Left ventricle myocardium inferior (tissue), 1 donor: ENCODE results near the gene SURF1. TPM values are rescaled to one million over a fixed set of nuclear protein-coding genes. Genes with fewer than 3 reads are reported as not detected.
"Not testable (repeated sequence)": the region's sequence is repeated elsewhere in the genome, so short reads cannot be mapped to it uniquely, and the experiment has no call there.

Experiments
- DNase-seq: peaks from one replicate; pipeline ENCODE4 v3.0.0-alpha.2; 2020
- H3K27ac ChIP-seq: fragments of 200-600 bp; replicated peaks from 2 replicates; pipeline ENCODE4 v1.8.0; 2021
- H3K27me3 ChIP-seq: fragments of 200-600 bp; 2 replicates; pipeline ENCODE4 v1.8.0; 2021; ENCODE audit warnings: low read depth
- H3K36me3 ChIP-seq: fragments of 200-600 bp; 2 replicates; pipeline ENCODE4 v1.8.0; 2021
- H3K4me1 ChIP-seq: fragments of 200-600 bp; 2 replicates; pipeline ENCODE4 v1.8.0; 2021
- H3K4me3 ChIP-seq: fragments of 200-600 bp; 2 replicates; pipeline ENCODE4 v1.8.0; 2021; ENCODE audit warnings: mild to moderate bottlenecking, moderate library complexity
- H3K9me3 ChIP-seq: fragments of 200-600 bp; replicated peaks from 2 replicates; pipeline ENCODE4 v1.8.0; 2021
- intact Hi-C: fragments of 100-400 bp; cut with micrococcal nuclease; formaldehyde crosslinking; loops from one replicate; pipeline ENCODE4 v1.11.0; 2022
- total RNA-seq: library from RNA; stranded (reverse); fragmentation: NEBNext Ultra II Directional; extraction: Animal tissue kit (Norgen Biotek cat#: 25700); gene quantifications from one replicate; pipeline ENCODE4 v1.2.1, GENCODE V29; 2021
- TF ChIP-seq, protein P1 (sequence below): fragments of 200-600 bp; IDR thresholded peaks from 2 replicates; pipeline ENCODE4 v1.8.0; 2021; ENCODE audit warnings: antibody characterized with exemption, mild to moderate bottlenecking, borderline replicate concordance
- donor health status: DM: no; HTN: yes; CAD: no; lungs with severe emphysema.

SURF1 gene
- total RNA-seq, 1 donor from 2014 or later: 60.7 TPM

DNA sequence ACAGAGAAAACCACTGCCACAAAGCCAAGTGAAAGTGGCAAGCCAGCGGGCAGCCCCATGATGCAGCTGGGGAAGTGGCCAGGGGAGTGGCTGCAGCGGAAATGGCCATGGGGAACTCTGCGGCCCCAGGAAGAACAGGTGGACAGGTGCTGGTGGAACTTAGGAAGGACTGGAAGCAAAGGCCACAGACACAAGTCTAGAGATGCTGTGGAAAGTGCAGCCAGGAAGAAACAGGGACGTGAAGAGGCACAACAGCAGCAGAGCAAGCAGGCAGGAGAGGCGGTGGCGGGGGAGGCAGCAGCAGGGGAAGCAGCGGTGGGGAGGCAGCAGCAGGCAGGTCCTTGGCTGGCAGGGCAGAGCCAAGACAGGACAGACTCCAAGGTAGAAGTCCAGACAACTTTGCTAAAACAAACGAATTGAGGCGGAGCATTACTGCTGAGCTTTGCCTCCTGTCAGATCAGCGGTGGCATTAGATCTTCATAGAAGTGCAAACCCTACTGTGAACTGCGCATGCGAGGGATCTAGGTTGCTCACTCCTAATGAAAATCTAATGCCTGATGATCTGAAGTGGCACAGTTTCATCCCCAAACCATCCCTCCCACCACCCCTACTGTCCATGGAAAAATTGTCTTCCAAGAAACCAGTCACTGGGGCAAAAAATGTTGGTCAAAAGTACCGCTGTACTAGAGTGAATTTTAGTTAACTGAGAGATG, 32.1 kb downstream of the SURF1 start:
- TF ChIP-seq, protein P1, sequence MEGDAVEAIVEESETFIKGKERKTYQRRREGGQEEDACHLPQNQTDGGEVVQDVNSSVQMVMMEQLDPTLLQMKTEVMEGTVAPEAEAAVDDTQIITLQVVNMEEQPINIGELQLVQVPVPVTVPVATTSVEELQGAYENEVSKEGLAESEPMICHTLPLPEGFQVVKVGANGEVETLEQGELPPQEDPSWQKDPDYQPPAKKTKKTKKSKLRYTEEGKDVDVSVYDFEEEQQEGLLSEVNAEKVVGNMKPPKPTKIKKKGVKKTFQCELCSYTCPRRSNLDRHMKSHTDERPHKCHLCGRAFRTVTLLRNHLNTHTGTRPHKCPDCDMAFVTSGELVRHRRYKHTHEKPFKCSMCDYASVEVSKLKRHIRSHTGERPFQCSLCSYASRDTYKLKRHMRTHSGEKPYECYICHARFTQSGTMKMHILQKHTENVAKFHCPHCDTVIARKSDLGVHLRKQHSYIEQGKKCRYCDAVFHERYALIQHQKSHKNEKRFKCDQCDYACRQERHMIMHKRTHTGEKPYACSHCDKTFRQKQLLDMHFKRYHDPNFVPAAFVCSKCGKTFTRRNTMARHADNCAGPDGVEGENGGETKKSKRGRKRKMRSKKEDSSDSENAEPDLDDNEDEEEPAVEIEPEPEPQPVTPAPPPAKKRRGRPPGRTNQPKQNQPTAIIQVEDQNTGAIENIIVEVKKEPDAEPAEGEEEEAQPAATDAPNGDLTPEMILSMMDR: no peak
- Histone ChIP-seq H3K27me3 (peaks cover 7% of the 10 kb centered on the region), H3K4me3 (no peak overlapping the region), H3K36me3 (no peaks in the 10 kb centered on the region), H3K4me1 (peaks cover 4% of the 10 kb centered on the region), H3K9me3 (no peaks in the 10 kb centered on the region), H3K27ac (no peak overlapping the region)
- DNase-seq: no peak
- intact Hi-C loops: loop anchor here (10.0 kb wide), 1 partner anchor 139 kb away; no protein-coding TSS in a partner anchor

DNA sequence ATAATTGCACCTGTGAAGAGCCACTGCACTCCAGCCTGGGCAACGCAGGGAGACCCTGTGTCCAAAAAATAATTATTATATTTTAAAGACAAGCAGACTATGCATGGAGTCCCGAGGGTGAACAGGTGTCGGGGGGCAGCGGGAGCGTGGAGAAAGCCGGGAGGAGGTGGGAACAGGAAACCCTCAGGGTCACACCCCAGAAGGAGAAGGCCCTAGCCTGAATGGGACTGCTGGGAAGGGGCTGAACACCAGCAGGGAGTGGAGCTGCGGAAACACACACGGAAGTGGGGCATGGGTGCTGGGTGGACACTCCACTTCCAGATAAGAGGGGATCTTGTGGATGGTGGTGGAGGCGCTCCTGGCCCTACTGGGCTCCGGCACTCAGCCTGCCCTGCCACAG, 33.1 kb downstream of the SURF1 start:
- no peaks in the 10 kb centered on the region for H3K4me1 ChIP-seq
- DNase-seq: no peak
- TF ChIP-seq, protein P1: no peak
- no peak overlapping the region for H3K27ac ChIP-seq
- no peaks in the 10 kb centered on the region for H3K36me3 ChIP-seq
- no peaks in the 10 kb centered on the region for H3K9me3 ChIP-seq
- intact Hi-C loops: loop anchor here (10.0 kb wide), 1 partner anchor 138 kb away; no protein-coding TSS in a partner anchor
- peaks cover 12% of the 10 kb centered on the region for H3K27me3 ChIP-seq
- H3K4me3 ChIP-seq: no peak overlapping the region

DNA sequence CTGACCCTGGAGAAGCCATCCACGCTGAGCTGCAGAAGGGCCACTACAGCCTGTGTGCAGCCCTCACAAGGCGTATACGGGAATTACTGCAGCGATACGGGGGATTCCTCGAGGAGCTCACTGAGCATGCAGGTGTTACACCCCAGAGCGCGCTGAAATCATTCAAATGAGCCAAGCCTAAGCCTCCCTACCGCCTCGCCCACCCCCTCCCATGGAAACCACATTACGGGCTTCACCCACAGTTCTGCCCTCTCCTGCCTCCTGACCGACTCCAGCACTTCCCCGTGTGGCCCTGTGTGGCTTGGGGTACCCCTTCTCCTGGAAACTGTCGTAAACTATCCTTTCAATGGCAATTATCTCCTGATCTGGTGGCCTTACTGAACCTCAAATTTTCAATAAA, 33.6 kb downstream of the SURF1 start:
- H3K27me3 ChIP-seq: peaks cover 12% of the 10 kb centered on the region
- intact Hi-C loops: loop anchor here (10.0 kb wide), 1 partner anchor 138 kb away; no protein-coding TSS in a partner anchor
- H3K4me1 ChIP-seq: no peaks in the 10 kb centered on the region
- no peaks in the 10 kb centered on the region for H3K36me3 ChIP-seq
- DNase-seq: no peak
- H3K27ac ChIP-seq: no peak overlapping the region
- TF ChIP-seq, protein P1: no peak
- no peak overlapping the region for H3K4me3 ChIP-seq
- H3K9me3 ChIP-seq: no peaks in the 10 kb centered on the region

DNA sequence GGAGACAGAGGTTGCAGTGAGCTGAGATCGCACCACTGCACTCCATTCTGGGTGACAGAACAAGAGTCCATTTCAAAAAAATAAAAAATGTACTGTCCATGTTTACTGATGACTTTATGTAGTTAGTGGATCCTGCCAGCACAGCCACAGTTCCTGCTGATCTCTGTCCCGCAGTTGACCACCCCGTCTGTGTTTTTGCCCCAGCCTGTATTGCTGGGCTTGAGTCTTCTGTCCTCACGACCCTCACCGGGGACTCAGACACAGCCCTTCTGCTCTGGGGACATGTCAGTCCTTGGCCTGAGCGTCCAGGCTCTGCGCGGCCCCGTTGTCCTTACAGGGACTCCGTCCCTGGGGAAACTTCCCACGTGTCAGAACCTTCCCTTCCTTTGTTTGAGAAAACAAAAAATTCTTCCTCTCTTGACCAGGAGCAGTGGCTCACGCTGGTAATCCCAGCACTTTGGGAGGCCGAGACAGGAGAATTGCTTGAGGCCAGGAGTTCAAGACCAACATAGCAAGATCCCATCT, 34.8 kb downstream of the SURF1 start:
- TF ChIP-seq, protein P1: no peak
- Histone ChIP-seq H3K27ac (no peak overlapping the region), H3K36me3 (no peaks in the 10 kb centered on the region), H3K27me3 (peaks cover 14% of the 10 kb centered on the region), H3K4me1 (no peaks in the 10 kb centered on the region), H3K9me3 (no peaks in the 10 kb centered on the region), H3K4me3 (no peak overlapping the region)
- no peak for DNase-seq
- intact Hi-C loops: loop anchor here (10.0 kb wide), 1 partner anchor 137 kb away; no protein-coding TSS in a partner anchor

DNA sequence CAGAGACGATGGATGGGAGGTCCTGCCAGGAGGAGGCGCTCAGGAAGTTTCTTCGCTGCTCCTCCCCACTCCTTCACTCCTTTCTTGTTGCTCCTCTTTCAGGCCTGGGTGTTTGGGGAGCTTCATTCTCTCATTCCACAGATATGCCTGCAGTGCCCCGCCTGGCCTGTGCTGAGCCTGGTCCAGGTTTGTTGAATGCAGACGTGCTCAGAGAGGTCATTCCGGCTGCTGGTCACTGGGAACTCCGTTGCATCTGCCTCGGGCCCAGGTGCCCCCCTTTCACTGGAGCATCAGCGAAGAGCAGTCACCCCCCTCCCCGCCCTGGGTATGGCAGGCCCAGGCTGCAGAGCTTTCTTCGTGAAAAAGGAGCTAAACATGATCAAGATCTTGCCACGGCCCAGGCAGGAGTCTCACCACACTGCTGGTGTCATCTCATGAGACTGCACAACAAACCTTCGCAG, 35.8 kb downstream of the SURF1 start:
- H3K27me3 ChIP-seq: peaks cover 14% of the 10 kb centered on the region
- DNase-seq: no peak
- H3K9me3 ChIP-seq: no peaks in the 10 kb centered on the region
- no peak overlapping the region for H3K27ac ChIP-seq
- H3K36me3 ChIP-seq: no peaks in the 10 kb centered on the region
- TF ChIP-seq, protein P1: no peak
- no peaks in the 10 kb centered on the region for H3K4me1 ChIP-seq
- intact Hi-C loops: loop anchor here (10.0 kb wide), 1 partner anchor 136 kb away; no protein-coding TSS in a partner anchor
- no peak overlapping the region for H3K4me3 ChIP-seq

DNA sequence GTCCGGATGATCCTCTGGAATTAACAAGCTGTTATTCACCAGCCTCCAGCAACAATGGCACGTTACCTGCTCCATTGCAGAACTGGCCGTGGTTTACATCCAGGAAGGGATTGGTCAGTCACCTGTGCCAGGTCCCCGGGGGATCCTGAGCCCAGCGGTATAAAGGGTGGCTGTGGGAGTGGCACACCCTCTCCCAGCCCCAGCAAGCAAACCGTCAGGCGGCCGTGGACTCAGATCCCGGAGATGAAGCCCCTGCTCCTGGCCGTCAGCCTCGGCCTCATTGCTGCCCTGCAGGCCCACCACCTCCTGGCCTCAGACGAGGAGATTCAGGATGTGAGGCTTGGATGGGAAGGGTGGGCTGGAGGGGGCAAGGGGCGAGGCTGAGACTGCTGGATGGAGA, 38.7 kb downstream of the SURF1 start:
- H3K9me3 ChIP-seq, H3K4me1 ChIP-seq, H3K36me3 ChIP-seq, DNase-seq, H3K4me3 ChIP-seq, H3K27ac ChIP-seq, intact Hi-C loops: not testable (repeated sequence)
- peaks cover 14% of the 10 kb centered on the region for H3K27me3 ChIP-seq
